ENCODE results near the gene PTPRE.

The PTPRE gene

GRCh38 chr10:127972751-127973357, 66.0 kb downstream of the PTPRE start:
- ATAC-seq = no peak
- TF ChIP-seq ZNF8 (CRISPR knock-in tag; IDR thresholded peaks at IDR 0.05) = no peak
- no peak for TF ChIP-seq PATZ1 (CRISPR knock-in tag; IDR thresholded peaks at IDR 0.05; ENCODE audit: borderline replicate concordance)
- TF ChIP-seq ZC3H10 (CRISPR knock-in tag; IDR thresholded peaks at IDR 0.05) = no peak
- TF ChIP-seq POU6F1 (CRISPR knock-in tag; IDR thresholded peaks at IDR 0.05; ENCODE audit: borderline replicate concordance, low read depth) = no peak
- TF ChIP-seq CSRNP3 (CRISPR knock-in tag; IDR thresholded peaks at IDR 0.05) = no peak
- TF ChIP-seq ZNF565 (CRISPR knock-in tag; conservative IDR thresholded peaks at IDR 0.05; ENCODE audit: low read depth) = no peak
- TF ChIP-seq OSR1 (CRISPR knock-in tag; IDR thresholded peaks at IDR 0.05) = no peak
- no peak for TF ChIP-seq ARNTL (CRISPR knock-in tag; IDR thresholded peaks at IDR 0.05; ENCODE audit: borderline replicate concordance, low read depth)
- no peak for TF ChIP-seq TCF4 (CRISPR knock-in tag; IDR thresholded peaks at IDR 0.05; ENCODE audit: borderline replicate concordance)
- TF ChIP-seq TOX (CRISPR knock-in tag; IDR thresholded peaks at IDR 0.05; ENCODE audit: borderline replicate concordance) = no peak
- TF ChIP-seq ESRRG (CRISPR knock-in tag; IDR thresholded peaks at IDR 0.05) = no peak
- TF ChIP-seq ZFP3 (CRISPR knock-in tag; IDR thresholded peaks at IDR 0.05) = no peak
- no peak for TF ChIP-seq GLIS3 (CRISPR knock-in tag; IDR thresholded peaks at IDR 0.05)
- no peak for TF ChIP-seq TSHZ2 (CRISPR knock-in tag; IDR thresholded peaks at IDR 0.05)
- TF ChIP-seq CREB5 (CRISPR knock-in tag; IDR thresholded peaks at IDR 0.05; ENCODE audit: low read depth) = no peak

GRCh38 chr10:127973791-127974311, 66.9 kb downstream of the PTPRE start:
- ATAC-seq = no peak; the same call in 2 of the 3 replicates
- TF ChIP-seq SNAI2 (CRISPR knock-in tag; IDR thresholded peaks at IDR 0.05) = no peak
- TF ChIP-seq ESRRG (CRISPR knock-in tag; IDR thresholded peaks at IDR 0.05) = no peak
- no peak for TF ChIP-seq ZNF8 (CRISPR knock-in tag; IDR thresholded peaks at IDR 0.05)
- TF ChIP-seq TCF4 (CRISPR knock-in tag; IDR thresholded peaks at IDR 0.05; ENCODE audit: borderline replicate concordance) = peak; percentile 41; the same call in 1 of the 2 replicates
- TF ChIP-seq TOX (CRISPR knock-in tag; IDR thresholded peaks at IDR 0.05; ENCODE audit: borderline replicate concordance) = no peak
- TF ChIP-seq PATZ1 (CRISPR knock-in tag; IDR thresholded peaks at IDR 0.05; ENCODE audit: borderline replicate concordance) = no peak
- no peak for TF ChIP-seq BACH2 (CRISPR knock-in tag; IDR thresholded peaks at IDR 0.05; ENCODE audit: borderline replicate concordance)
- no peak for TF ChIP-seq ZNF70 (CRISPR knock-in tag; IDR thresholded peaks at IDR 0.05)

Data from SK-N-SH treated with all-trans-retinoic acid at 6 μM for 48 hours (cell line).